ENCODE data around the gene RCSD1.

The RCSD1 gene

DNA sequence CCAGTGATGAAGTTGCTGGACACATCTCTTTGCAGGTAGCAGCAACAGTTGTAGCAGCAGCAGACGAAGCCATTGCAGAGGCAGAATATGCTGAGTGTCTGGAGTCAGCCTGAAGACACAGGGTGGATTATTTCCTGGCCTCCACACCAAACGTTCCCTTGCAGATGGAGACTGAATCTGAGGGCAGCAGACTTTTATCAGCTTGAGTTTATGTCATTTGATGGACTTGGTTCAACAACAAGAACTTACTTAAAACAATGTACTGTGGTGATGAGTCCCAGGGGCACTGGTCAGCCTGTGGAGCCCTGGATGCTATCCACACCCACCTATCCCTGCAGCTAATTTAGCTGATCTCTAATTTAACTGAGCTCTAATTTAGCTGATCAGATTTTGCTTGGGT, 74.7 kb downstream of the RCSD1 start:
- H3K9me3 ChIP-seq (ENCODE audit: control insufficient read depth, insufficient read depth, low read length), result no peaks in the 10 kb centered on the region
- H3K4me1 ChIP-seq (ENCODE audit: control insufficient read depth, insufficient read depth, low read length), result peaks cover 16% of the 10 kb centered on the region
- no peaks in the 10 kb centered on the region for H3K27me3 ChIP-seq (ENCODE audit: control insufficient read depth, insufficient read depth, low read length)
- H3K9ac ChIP-seq (ENCODE audit: low read depth, low read length), result no peak overlapping the region
- H3K36me3 ChIP-seq (ENCODE audit: control insufficient read depth, insufficient read depth, low read length), result no peaks in the 10 kb centered on the region
- H3K4me3 ChIP-seq (ENCODE audit: low read depth, low read length), result no peak overlapping the region

DNA sequence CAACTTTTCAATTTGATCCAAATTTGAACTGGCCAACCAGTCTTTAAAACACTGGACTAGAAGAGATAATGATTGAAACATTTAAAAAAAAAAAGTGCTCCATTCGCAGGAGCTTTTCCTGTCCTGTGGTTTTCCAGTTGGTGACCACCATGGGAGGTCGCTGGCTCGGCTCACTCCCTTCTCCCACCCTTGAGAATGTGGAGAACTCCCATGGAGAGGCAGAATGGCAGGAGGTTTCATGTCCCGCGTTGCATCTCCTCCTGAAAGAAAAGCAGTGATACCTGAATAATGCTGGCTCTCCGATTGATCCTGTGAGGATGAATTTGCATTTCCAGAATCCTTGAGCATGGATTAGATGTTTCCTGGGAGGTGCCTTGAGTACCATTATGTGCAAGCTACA, 75.2 kb downstream of the RCSD1 start:
- no peaks in the 10 kb centered on the region for H3K36me3 ChIP-seq (ENCODE audit: control insufficient read depth, insufficient read depth, low read length)
- no peak overlapping the region for H3K9ac ChIP-seq (ENCODE audit: low read depth, low read length)
- H3K9me3 ChIP-seq (ENCODE audit: control insufficient read depth, insufficient read depth, low read length), result no peaks in the 10 kb centered on the region
- no peaks in the 10 kb centered on the region for H3K27me3 ChIP-seq (ENCODE audit: control insufficient read depth, insufficient read depth, low read length)
- H3K4me1 ChIP-seq (ENCODE audit: control insufficient read depth, insufficient read depth, low read length), result peaks cover 16% of the 10 kb centered on the region
- H3K4me3 ChIP-seq (ENCODE audit: low read depth, low read length), result no peak overlapping the region

DNA sequence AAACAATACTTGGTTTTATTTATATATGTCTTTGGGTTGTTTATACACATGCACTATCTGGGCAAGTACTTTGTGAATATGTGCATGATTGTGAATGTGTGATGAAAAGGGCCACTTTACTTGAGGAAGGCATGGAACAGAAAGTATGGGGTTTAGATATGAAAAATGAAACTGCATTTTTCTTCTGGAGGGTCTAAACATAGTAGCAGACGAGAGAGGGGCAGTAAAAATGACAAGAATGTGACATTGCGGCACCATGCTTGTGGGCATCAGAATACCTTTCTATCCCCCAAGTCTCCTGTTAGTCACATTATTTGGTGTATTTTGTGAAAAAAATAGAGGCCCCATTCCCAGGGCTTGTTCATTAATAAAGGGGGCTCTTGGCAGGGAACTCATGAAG, 76.3 kb downstream of the RCSD1 start:
- H3K9me3 ChIP-seq (ENCODE audit: control insufficient read depth, insufficient read depth, low read length), result no peaks in the 10 kb centered on the region
- peaks cover 3% of the 10 kb centered on the region for H3K27me3 ChIP-seq (ENCODE audit: control insufficient read depth, insufficient read depth, low read length)
- no peak overlapping the region for H3K4me3 ChIP-seq (ENCODE audit: low read depth, low read length)
- no peaks in the 10 kb centered on the region for H3K36me3 ChIP-seq (ENCODE audit: control insufficient read depth, insufficient read depth, low read length)
- H3K4me1 ChIP-seq (ENCODE audit: control insufficient read depth, insufficient read depth, low read length), result peaks cover 16% of the 10 kb centered on the region
- no peak overlapping the region for H3K9ac ChIP-seq (ENCODE audit: low read depth, low read length)

DNA sequence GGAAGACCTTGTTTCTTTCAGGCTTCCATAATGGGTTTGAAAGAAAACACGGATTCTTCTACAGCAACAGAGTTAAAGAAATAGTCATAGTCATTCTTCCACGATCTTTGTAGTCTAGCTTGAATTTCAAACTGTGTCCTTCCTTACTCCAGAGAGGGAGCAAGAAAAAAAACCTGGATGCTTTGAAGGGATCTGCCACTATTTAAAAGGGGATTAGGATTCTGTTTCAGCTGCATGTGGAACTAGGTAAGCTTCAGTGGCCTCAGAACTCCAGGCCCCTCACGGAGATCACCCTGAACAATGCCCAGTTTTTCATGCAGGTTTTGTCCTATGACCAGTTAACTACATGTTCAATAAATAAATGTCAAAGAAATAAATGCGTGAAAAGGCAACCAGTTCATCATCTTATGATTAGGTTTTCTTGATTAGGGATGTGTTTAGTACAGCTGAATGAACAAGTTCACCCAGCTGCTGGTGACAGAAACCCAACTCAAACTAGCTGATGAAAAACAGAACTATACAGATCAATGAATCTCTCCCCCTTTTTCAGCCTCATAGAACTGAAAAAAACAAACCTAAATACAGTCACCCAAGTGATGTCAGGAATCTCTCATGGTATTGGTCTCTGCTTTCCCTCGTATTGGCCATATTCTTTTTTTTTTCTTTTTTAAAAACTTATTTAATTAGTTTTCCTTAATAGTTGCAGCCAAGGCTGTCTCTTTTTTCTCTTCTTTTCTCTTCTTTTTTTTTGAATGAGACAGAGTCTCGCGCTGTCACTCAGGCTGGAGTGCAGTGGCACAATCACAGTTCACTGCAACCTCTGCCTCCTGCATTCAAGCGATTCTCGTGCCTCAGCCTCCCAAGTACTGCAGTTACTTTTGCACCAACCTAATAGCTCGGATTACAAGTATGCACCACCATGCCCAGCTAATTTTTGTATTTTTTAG, 77.2 kb downstream of the RCSD1 start:
- H3K9ac ChIP-seq (ENCODE audit: low read depth, low read length), result no peak overlapping the region

DNA sequence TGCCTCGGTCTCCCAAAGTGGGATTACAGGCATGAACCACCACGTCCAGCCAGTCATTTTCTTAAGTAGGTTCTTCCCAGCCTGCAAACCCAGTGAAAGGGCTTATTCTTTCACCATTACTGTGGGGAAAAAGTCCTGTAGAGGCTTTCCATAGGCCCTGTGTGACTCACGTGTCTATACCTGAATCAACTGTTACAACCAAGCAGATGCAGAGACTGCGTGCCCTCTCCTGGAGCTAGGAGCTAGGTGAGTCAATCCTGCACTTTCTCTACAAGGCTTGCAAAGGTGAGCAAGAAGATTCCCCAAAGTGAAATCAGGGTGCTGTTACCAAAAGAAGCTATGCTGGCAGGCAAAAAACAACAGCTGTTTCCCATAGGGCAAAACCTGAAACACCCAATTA, 77.9 kb downstream of the RCSD1 start:
- no peaks in the 10 kb centered on the region for H3K9me3 ChIP-seq (ENCODE audit: control insufficient read depth, insufficient read depth, low read length)
- no peak overlapping the region for H3K4me3 ChIP-seq (ENCODE audit: low read depth, low read length)
- peaks cover 16% of the 10 kb centered on the region for H3K4me1 ChIP-seq (ENCODE audit: control insufficient read depth, insufficient read depth, low read length)
- H3K9ac ChIP-seq (ENCODE audit: low read depth, low read length), result no peak overlapping the region
- peaks cover 14% of the 10 kb centered on the region for H3K27me3 ChIP-seq (ENCODE audit: control insufficient read depth, insufficient read depth, low read length)
- no peaks in the 10 kb centered on the region for H3K36me3 ChIP-seq (ENCODE audit: control insufficient read depth, insufficient read depth, low read length)

More for the DNA sequence above, 77.2 kb downstream of the RCSD1 start:
- Histone ChIP-seq H3K36me3 (ENCODE audit: control insufficient read depth, insufficient read depth, low read length) (no peaks in the 10 kb centered on the region), H3K4me3 (ENCODE audit: low read depth, low read length) (no peak overlapping the region), H3K9me3 (ENCODE audit: control insufficient read depth, insufficient read depth, low read length) (no peaks in the 10 kb centered on the region), H3K27me3 (ENCODE audit: control insufficient read depth, insufficient read depth, low read length) (peaks cover 7% of the 10 kb centered on the region), H3K4me1 (ENCODE audit: control insufficient read depth, insufficient read depth, low read length) (peaks cover 16% of the 10 kb centered on the region)

DNA sequence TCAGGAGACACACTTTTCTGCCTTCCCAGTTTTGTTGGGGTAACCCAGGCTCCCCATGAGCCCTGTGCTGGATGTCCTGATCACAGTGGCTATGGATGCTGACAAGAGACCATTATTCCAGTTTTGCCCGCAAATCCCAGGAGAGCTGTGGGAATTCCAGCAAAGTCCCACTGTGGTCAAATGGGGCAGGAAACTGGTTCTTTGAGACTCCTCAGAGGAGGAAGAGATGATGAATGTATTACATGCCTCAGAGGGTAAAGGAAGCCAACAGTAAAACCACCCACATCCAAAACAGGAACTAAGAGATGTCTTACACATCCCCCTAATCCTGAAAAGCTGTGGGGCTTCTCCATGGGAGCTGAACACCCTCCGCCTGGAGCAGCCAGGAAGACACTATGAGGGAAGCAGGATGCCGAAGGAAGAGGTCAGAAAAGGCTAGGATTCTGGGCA, 78.9 kb downstream of the RCSD1 start:
- H3K36me3 ChIP-seq (ENCODE audit: control insufficient read depth, insufficient read depth, low read length), result no peaks in the 10 kb centered on the region
- no peaks in the 10 kb centered on the region for H3K9me3 ChIP-seq (ENCODE audit: control insufficient read depth, insufficient read depth, low read length)
- H3K27me3 ChIP-seq (ENCODE audit: control insufficient read depth, insufficient read depth, low read length), result peaks cover 25% of the 10 kb centered on the region
- no peak overlapping the region for H3K9ac ChIP-seq (ENCODE audit: low read depth, low read length)
- no peak overlapping the region for H3K4me3 ChIP-seq (ENCODE audit: low read depth, low read length)
- H3K4me1 ChIP-seq (ENCODE audit: control insufficient read depth, insufficient read depth, low read length), result peaks cover 16% of the 10 kb centered on the region

DNA sequence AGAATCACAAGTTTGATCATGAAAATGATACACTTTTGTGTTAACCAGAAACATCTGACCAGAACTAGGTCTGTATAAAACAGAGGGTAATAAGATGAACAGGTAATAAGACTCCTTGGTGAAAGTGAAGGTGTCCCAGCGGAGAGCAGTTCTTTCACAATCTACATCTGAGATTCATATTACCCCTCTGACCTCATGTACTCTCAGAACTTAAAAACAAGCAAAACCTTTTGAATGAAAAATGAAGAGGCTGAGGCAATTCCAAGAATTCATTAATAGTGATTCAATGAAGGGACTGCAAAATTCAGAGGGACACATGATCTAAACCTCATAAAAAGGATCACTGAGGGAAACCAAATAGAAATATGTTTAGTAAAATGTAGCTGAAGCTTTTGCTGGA, 80.8 kb downstream of the RCSD1 start:
- H3K4me3 ChIP-seq (ENCODE audit: low read depth, low read length), result no peak overlapping the region
- peaks cover 26% of the 10 kb centered on the region for H3K27me3 ChIP-seq (ENCODE audit: control insufficient read depth, insufficient read depth, low read length)
- H3K4me1 ChIP-seq (ENCODE audit: control insufficient read depth, insufficient read depth, low read length), result peaks cover 10% of the 10 kb centered on the region
- no peaks in the 10 kb centered on the region for H3K36me3 ChIP-seq (ENCODE audit: control insufficient read depth, insufficient read depth, low read length)
- no peak overlapping the region for H3K9ac ChIP-seq (ENCODE audit: low read depth, low read length)
- H3K9me3 ChIP-seq (ENCODE audit: control insufficient read depth, insufficient read depth, low read length), result no peaks in the 10 kb centered on the region

DNA sequence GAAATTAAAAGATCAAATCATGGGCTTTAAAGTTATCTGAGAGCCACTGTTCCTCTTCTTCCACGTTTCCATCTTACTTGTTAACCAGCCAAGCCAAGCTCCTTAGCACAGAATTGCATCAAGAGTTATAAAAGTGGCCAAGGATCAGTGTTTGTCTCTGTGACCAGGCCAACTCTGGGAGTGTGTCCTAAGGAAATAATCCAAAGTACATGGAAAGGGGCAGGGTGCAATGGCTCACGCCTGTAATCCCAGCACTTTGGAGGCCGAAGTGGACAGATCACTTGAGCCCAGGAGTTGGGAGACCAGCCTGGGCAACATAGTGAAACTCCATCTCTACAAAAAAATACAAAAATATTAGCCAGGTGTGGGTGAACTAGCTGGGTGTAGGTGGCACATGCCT, 81.8 kb downstream of the RCSD1 start:
- no peaks in the 10 kb centered on the region for H3K9me3 ChIP-seq (ENCODE audit: control insufficient read depth, insufficient read depth, low read length)
- no peak overlapping the region for H3K9ac ChIP-seq (ENCODE audit: low read depth, low read length)
- H3K4me1 ChIP-seq (ENCODE audit: control insufficient read depth, insufficient read depth, low read length), result peaks cover under 1% of the 10 kb centered on the region
- no peak overlapping the region for H3K4me3 ChIP-seq (ENCODE audit: low read depth, low read length)
- peaks cover 26% of the 10 kb centered on the region for H3K27me3 ChIP-seq (ENCODE audit: control insufficient read depth, insufficient read depth, low read length)
- H3K36me3 ChIP-seq (ENCODE audit: control insufficient read depth, insufficient read depth, low read length), result no peaks in the 10 kb centered on the region

DNA sequence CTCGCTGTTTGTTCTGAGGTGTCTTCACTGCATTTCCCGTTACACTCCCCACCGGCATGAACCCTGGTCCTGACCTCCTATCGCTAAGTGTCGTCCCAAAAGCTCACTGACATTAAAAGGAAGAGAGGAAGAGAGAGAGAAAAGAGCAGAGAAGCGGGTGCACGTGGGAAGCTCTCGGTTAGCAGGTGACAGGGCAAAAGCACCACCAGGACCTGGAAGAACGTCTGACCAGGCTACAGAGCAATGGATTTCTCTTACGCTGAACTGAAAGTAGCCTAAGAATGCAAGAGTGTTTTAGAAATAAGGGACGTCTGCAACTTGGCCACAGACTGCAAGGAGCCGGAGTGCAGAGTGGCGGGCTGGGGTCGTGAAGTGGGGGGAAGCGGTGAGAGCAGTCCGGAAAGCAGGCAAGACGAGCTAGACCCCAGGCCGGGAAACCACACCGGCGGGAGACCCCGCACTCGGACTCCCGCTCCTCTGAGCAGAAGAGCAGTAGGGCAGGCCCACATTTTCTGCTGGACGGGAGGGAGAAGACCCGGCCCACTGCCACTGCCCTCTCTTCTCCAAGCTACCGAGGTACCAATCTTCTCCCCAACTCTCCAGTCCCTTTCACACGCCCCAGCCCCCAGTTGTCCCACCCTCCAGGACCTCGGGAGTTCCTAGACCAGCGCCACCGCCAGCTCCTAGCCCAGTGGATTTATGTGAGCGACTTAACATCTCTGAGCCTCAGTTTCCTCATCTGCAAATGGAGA, 83.5 kb downstream of the RCSD1 start:
- Histone ChIP-seq H3K9ac (ENCODE audit: low read depth, low read length) (peak overlapping the region; percentile 95), H3K4me3 (ENCODE audit: low read depth, low read length) (peak overlapping the region; percentile 98), H3K9me3 (ENCODE audit: control insufficient read depth, insufficient read depth, low read length) (no peaks in the 10 kb centered on the region), H3K4me1 (ENCODE audit: control insufficient read depth, insufficient read depth, low read length) (no peaks in the 10 kb centered on the region), H3K36me3 (ENCODE audit: control insufficient read depth, insufficient read depth, low read length) (no peaks in the 10 kb centered on the region), H3K27me3 (ENCODE audit: control insufficient read depth, insufficient read depth, low read length) (peaks cover 26% of the 10 kb centered on the region)

DNA sequence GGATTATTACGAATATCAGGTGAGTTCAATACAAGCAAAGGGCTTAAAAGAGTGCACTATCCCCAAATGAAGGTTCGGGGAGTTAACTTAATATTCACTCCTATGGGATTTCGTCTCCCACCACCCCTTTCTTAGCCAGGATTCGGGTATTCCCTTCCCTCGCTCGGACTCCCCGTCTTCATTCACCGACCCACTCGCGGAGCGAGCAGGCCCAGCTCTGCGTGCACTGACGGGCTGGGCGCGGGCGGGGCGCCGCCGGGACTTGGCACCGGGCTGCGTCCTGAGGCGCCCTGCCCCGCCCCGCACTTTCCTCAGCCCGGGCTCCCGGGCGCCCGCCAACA, 84.0 kb downstream of the RCSD1 start:
- Histone ChIP-seq H3K4me1 (ENCODE audit: control insufficient read depth, insufficient read depth, low read length) (no peaks in the 10 kb centered on the region), H3K36me3 (ENCODE audit: control insufficient read depth, insufficient read depth, low read length) (no peaks in the 10 kb centered on the region), H3K27me3 (ENCODE audit: control insufficient read depth, insufficient read depth, low read length) (peaks cover 27% of the 10 kb centered on the region), H3K4me3 (ENCODE audit: low read depth, low read length) (peak overlapping the region; percentile 98), H3K9ac (ENCODE audit: low read depth, low read length) (peak overlapping the region; percentile 95), H3K9me3 (ENCODE audit: control insufficient read depth, insufficient read depth, low read length) (no peaks in the 10 kb centered on the region)

DNA sequence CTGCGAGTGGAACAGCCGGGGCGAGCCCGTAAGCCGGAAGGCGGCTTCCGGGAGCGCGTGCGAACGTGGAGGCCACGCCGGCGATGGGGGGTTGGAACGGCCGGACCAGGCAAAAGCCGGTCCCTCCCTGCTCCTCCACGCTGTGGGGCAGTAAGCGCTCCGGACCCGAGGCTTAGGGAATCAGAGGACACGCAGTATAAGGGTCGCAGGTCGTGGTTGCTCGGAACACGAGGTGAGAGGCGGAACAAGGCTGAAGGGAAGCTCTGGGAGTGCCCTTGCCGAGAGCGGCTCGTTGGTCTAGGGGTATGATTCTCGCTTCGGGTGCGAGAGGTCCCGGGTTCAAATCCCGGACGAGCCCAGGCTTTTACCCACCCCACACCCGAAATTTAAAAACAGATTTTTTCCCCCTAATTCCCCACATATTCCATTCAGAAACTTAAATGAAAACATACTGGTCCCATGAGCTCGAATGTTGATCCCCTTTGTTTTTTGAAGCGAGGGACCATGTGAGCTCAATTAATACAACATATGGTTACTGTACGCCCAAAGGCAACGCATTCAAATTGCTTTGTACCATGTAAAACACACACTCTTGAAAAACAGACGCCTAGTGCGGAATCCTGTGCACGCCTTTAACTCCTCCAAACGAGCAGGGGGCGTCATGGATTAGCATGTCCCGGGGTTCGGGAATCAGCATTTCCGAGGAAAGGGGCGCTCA, 84.6 kb downstream of the RCSD1 start:
- H3K4me3 ChIP-seq (ENCODE audit: low read depth, low read length), result peak overlapping the region; percentile 98
- H3K4me1 ChIP-seq (ENCODE audit: control insufficient read depth, insufficient read depth, low read length), result no peaks in the 10 kb centered on the region
- H3K9ac ChIP-seq (ENCODE audit: low read depth, low read length), result peak overlapping the region; percentile 95
- H3K27me3 ChIP-seq (ENCODE audit: control insufficient read depth, insufficient read depth, low read length), result peaks cover 28% of the 10 kb centered on the region
- H3K9me3 ChIP-seq (ENCODE audit: control insufficient read depth, insufficient read depth, low read length), result no peaks in the 10 kb centered on the region
- no peaks in the 10 kb centered on the region for H3K36me3 ChIP-seq (ENCODE audit: control insufficient read depth, insufficient read depth, low read length)
